H1 (cell line): ENCODE measurements around the gene COL4A1. TPM values are rescaled to one million over a fixed set of nuclear protein-coding genes. Genes with fewer than 3 reads are reported as not detected.

Source experiments
- CTCF ChIA-PET: fragments of 300-600 bp; sonication (Branson Sonifier 250); formaldehyde crosslinking; loops from one replicate; lab custom pipeline; 2021; ENCODE audit not compliant: partially characterized antibody; lab: Charles Lee
- POLR2A ChIA-PET: fragments of 300-600 bp; sonication (Branson Sonifier 250); formaldehyde crosslinking; loops from one replicate; lab custom pipeline; 2021; ENCODE audit warnings: inconsistent platforms; ENCODE audit not compliant: partially characterized antibody; lab: Charles Lee
- DNase-seq, 2 experiments: peaks; one replicate each; pipeline versions ENCODE4 v3.0.0 to v3.0.0-alpha.2; 2010 to 2022; ENCODE audit warnings: low spot score in 2 of 2, low read depth in 1 of 2, mixed read lengths in 1 of 2
- FAIRE-seq: peaks from 2 replicates; lab custom pipeline; 2011; peaks lifted over from hg19 to GRCh38; lab: Jason Lieb, UNC
- H2AFZ ChIP-seq: 2 replicates; pipeline ENCODE4 v1.8.1; 2012; ENCODE audit warnings: low read length, inconsistent platforms
- H2AK5ac ChIP-seq: 2 replicates; pipeline ENCODE4 v1.6.1; 2013; ENCODE audit warnings: low read depth, low read length
- H2BK120ac ChIP-seq: replicated peaks from 2 replicates; pipeline ENCODE3; 2013; ENCODE audit warnings: low read depth, low read length, inconsistent platforms
- H2BK12ac ChIP-seq: 2 replicates; pipeline ENCODE4 v1.6.1; 2013; ENCODE audit warnings: low read depth, low read length
- H2BK15ac ChIP-seq: 2 replicates; pipeline ENCODE4 v1.6.1; 2013; ENCODE audit warnings: low read length
- H2BK20ac ChIP-seq: 2 replicates; pipeline ENCODE4 v1.6.1; 2013; ENCODE audit warnings: low read length
- H2BK5ac ChIP-seq: 2 replicates; pipeline ENCODE4 v1.6.1; 2013; ENCODE audit warnings: low read depth, low read length
- H3K14ac ChIP-seq: 2 replicates; pipeline ENCODE4 v1.6.1; 2013; ENCODE audit warnings: inconsistent platforms; ENCODE audit not compliant: insufficient read length
- H3K18ac ChIP-seq: 2 replicates; pipeline ENCODE4 v1.6.1; 2013; ENCODE audit warnings: low read length; ENCODE audit errors: extremely low read depth
- H3K23ac ChIP-seq: 2 replicates; pipeline ENCODE4 v1.6.1; 2013; ENCODE audit warnings: inconsistent platforms; ENCODE audit not compliant: insufficient read length
- H3K23me2 ChIP-seq: 2 replicates; pipeline ENCODE4 v1.6.1; 2013; ENCODE audit warnings: low read depth, low read length
- H3K27ac ChIP-seq: 2 replicates; pipeline ENCODE4 v1.6.1; 2011; ENCODE audit warnings: low read depth, low read length, inconsistent platforms
- H3K27me3 ChIP-seq, 4 experiments: replicated peaks in 1 of 4; 1 replicate in 1 of 4; 2 replicates in 3 of 4; pipeline versions ENCODE4 v1.6.1 to v1.8.1; 2011 to 2013; ENCODE audit warnings: low read length in 3 of 4, mild to moderate bottlenecking in 3 of 4, inconsistent platforms in 2 of 4, mixed read lengths in 2 of 4, moderate library complexity in 1 of 4; ENCODE audit not compliant: control insufficient read depth in 3 of 4, insufficient read depth in 3 of 4; ENCODE audit errors: extremely low read depth in 1 of 4
- H3K36me3 ChIP-seq, 4 experiments: 2 replicates each; pipeline versions ENCODE4 v1.6.1 to v1.8.1; 2011 to 2013; ENCODE audit warnings: mild to moderate bottlenecking in 4 of 4, low read length in 3 of 4, moderate library complexity in 2 of 4, control low read depth in 1 of 4, inconsistent platforms in 1 of 4; ENCODE audit not compliant: insufficient read depth in 4 of 4, control insufficient read depth in 2 of 4
- H3K4ac ChIP-seq: replicated peaks from 2 replicates; pipeline ENCODE3; 2013; ENCODE audit warnings: low read length, low read depth, mixed read lengths, inconsistent platforms; ENCODE audit not compliant: insufficient read length
- H3K4me1 ChIP-seq, 4 experiments: replicated peaks in 1 of 4; 1 replicate in 1 of 4; 2 replicates in 3 of 4; pipeline versions ENCODE4 v1.6.1 to v1.8.1; 2011 to 2013; ENCODE audit warnings: low read length in 3 of 4, inconsistent platforms in 2 of 4, mixed read lengths in 1 of 4; ENCODE audit not compliant: insufficient read depth in 4 of 4, control insufficient read depth in 3 of 4
- H3K4me2 ChIP-seq, 2 experiments: 2 replicates each; pipeline versions ENCODE4 v1.6.1 to v1.8.1; 2011 to 2013; ENCODE audit warnings: low read depth in 2 of 2, low read length in 2 of 2, control low read depth in 1 of 2, inconsistent platforms in 1 of 2, mild to moderate bottlenecking in 1 of 2; ENCODE audit not compliant: insufficient read depth in 1 of 2
- H3K4me3 ChIP-seq, 4 experiments: fragments of 200-600, 300-600 bp in 1 of 4; sonication (generic), shearing (Covaris generic), sonication (Bioruptor Twin) in 1 of 4; 2 replicates each; pipeline versions ENCODE4 v1.5.1 to v1.8.1; 2011 to 2016; ENCODE audit warnings: low read length in 4 of 4, low read depth in 3 of 4, control low read depth in 2 of 4, inconsistent platforms in 2 of 4, mild to moderate bottlenecking in 2 of 4, mixed read lengths in 1 of 4, moderate library complexity in 1 of 4; ENCODE audit not compliant: insufficient read depth in 2 of 4; ENCODE audit errors: extremely low read depth in 1 of 4
- H3K56ac ChIP-seq: replicated peaks from 2 replicates; pipeline ENCODE3; 2013; ENCODE audit warnings: low read depth, mild to moderate bottlenecking, mixed read lengths, low read length, inconsistent platforms; ENCODE audit not compliant: insufficient read length
- H3K79me1 ChIP-seq: 2 replicates; pipeline ENCODE4 v1.6.1; 2013; ENCODE audit warnings: low read depth, low read length, control low read depth
- H3K79me2 ChIP-seq, 2 experiments: 2 replicates each; pipeline versions ENCODE4 v1.6.1 to v1.8.1; 2012 to 2013; ENCODE audit warnings: low read length in 2 of 2, mild to moderate bottlenecking in 2 of 2, inconsistent platforms in 1 of 2; ENCODE audit not compliant: insufficient read depth in 2 of 2, control insufficient read depth in 1 of 2
- H3K9ac ChIP-seq, 4 experiments: replicated peaks in 1 of 4; 1 replicate in 1 of 4; 2 replicates in 3 of 4; pipeline versions ENCODE4 v1.6.1 to v1.8.1; 2011 to 2013; ENCODE audit warnings: low read depth in 3 of 4, low read length in 3 of 4, control low read depth in 2 of 4, mild to moderate bottlenecking in 2 of 4, moderate library complexity in 2 of 4, inconsistent platforms in 1 of 4; ENCODE audit errors: extremely low read depth in 1 of 4
- H3K9me3 ChIP-seq, 2 experiments: 2 replicates each; pipeline versions ENCODE4 v1.6.1 to v1.8.1; 2012 to 2013; ENCODE audit warnings: mild to moderate bottlenecking in 2 of 2, moderate library complexity in 2 of 2, control low read depth in 1 of 2, inconsistent platforms in 1 of 2, low read depth in 1 of 2, low read length in 1 of 2, mixed read lengths in 1 of 2; ENCODE audit not compliant: insufficient read depth in 2 of 2
- H4K20me1 ChIP-seq, 2 experiments: replicated peaks in 1 of 2; 2 replicates each; pipeline versions ENCODE3 to v1.8.1; 2011 to 2013; ENCODE audit warnings: inconsistent platforms in 2 of 2, low read length in 2 of 2, mild to moderate bottlenecking in 1 of 2; ENCODE audit not compliant: insufficient read depth in 2 of 2, control insufficient read depth in 1 of 2
- H4K5ac ChIP-seq: 2 replicates; pipeline ENCODE4 v1.6.1; 2013; ENCODE audit warnings: low read length, low read depth, mixed read lengths, inconsistent platforms; ENCODE audit not compliant: insufficient read length
- H4K8ac ChIP-seq: 2 replicates; pipeline ENCODE4 v1.8.0; 2013; ENCODE audit warnings: mild to moderate bottlenecking, moderate library complexity, low read length, inconsistent platforms; ENCODE audit not compliant: insufficient read depth; ENCODE audit errors: extremely low read depth
- H4K91ac ChIP-seq: replicated peaks from 2 replicates; pipeline ENCODE3; 2013; ENCODE audit warnings: low read length, mixed read lengths, inconsistent platforms; ENCODE audit not compliant: insufficient read length
- BCL11A ChIP-seq, 2 experiments: IDR thresholded peaks; one replicate each; pipeline ENCODE4 v1.6.1; 2011; ENCODE audit warnings: low read depth in 2 of 2, low read length in 2 of 2, mild to moderate bottlenecking in 2 of 2
- CHD2 ChIP-seq: IDR thresholded peaks from 2 replicates; pipeline ENCODE4 v1.6.1; 2012; ENCODE audit warnings: low read length, improper control_type of control experiment
- CREB1 ChIP-seq: IDR thresholded peaks from 2 replicates; pipeline ENCODE4 v1.6.1; 2012; ENCODE audit warnings: inconsistent platforms
- E2F6 ChIP-seq: IDR thresholded peaks from 2 replicates; pipeline ENCODE4 v1.6.1; 2012; ENCODE audit warnings: inconsistent platforms
- EZH2 ChIP-seq: fragments of 200-600 bp; sonication (generic); IDR thresholded peaks from 2 replicates; pipeline ENCODE4 v1.7.1; 2012; ENCODE audit warnings: low read depth, mild to moderate bottlenecking, moderate library complexity, low read length, inconsistent platforms; ENCODE audit not compliant: severe bottlenecking
- GTF2F1 ChIP-seq: IDR thresholded peaks from 2 replicates; pipeline ENCODE4 v1.6.1; 2012; ENCODE audit warnings: low read depth, low read length, improper control_type of control experiment, borderline replicate concordance
- HDAC2 ChIP-seq, 2 experiments: fragments of 300-600 bp in 1 of 2; sonication (generic) in 1 of 2; IDR thresholded peaks; 2 replicates each; pipeline ENCODE4 v1.6.1; 2011 to 2012; ENCODE audit warnings: low read depth in 2 of 2, low read length in 2 of 2, mild to moderate bottlenecking in 2 of 2, moderate library complexity in 2 of 2, borderline replicate concordance in 1 of 2, inconsistent platforms in 1 of 2
- NANOG ChIP-seq: IDR thresholded peaks from 2 replicates; pipeline ENCODE4 v1.6.1; 2011; ENCODE audit warnings: low read length, low read depth, mild to moderate bottlenecking, inconsistent platforms; ENCODE audit not compliant: insufficient read depth, poor library complexity, severe bottlenecking
- POLR2AphosphoS5 ChIP-seq: IDR thresholded peaks from 2 replicates; pipeline ENCODE4 v1.6.1; 2011; ENCODE audit warnings: low read depth, low read length
- RAD21 ChIP-seq, 2 experiments: IDR thresholded peaks in 1 of 2; conservative IDR thresholded peaks in 1 of 2; 2 replicates each; pipeline ENCODE4 v1.6.1; 2011; ENCODE audit warnings: low read depth in 2 of 2, low read length in 2 of 2, improper control_type of control experiment in 1 of 2, inconsistent platforms in 1 of 2, mild to moderate bottlenecking in 1 of 2, moderate library complexity in 1 of 2
- TAF1 ChIP-seq: IDR thresholded peaks from 2 replicates; pipeline ENCODE4 v1.6.1; 2011; ENCODE audit warnings: mild to moderate bottlenecking, low read depth, low read length
- TEAD4 ChIP-seq: IDR thresholded peaks from 2 replicates; pipeline ENCODE4 v1.6.1; 2012; ENCODE audit warnings: low read depth, low read length, inconsistent platforms, mixed read lengths
- WGBS, 2 experiments: shearing (Covaris generic) in 1 of 2; methylation state at CpG; one replicate each; pipeline versions ENCODE4 v1.1.6 to v1.1.7; 2013 to 2015; ENCODE audit warnings: low lambda C conversion rate in 2 of 2, mixed read lengths in 2 of 2, inconsistent platforms in 1 of 2, low coverage in 1 of 2, missing lambda C conversion rate in 1 of 2; ENCODE audit not compliant: insufficient replicate concordance in 2 of 2, insufficient coverage in 1 of 2, insufficient read length in 1 of 2; ENCODE audit errors: extremely low coverage in 1 of 2, missing lambda C conversion rate in 1 of 2; 5-methylcytosine and 5-hydroxymethylcytosine counted together
- polyA plus RNA-seq, 7 experiments: library from polyadenylated mRNA; depleted of rRNA in 3 of 7; stranded (reverse) in 5 of 7; unstranded in 2 of 7; fragments of >200 nt in 5 of 7; fragments of 200-250 nt in 2 of 7; gene quantifications; 1 replicate in 5 of 7; 2 replicates in 1 of 7; 4 replicates in 1 of 7; pipeline versions ENCODE4 v1.2.1 to v1.2.3, GENCODE V29; 2011 to 2013; ENCODE audit warnings: missing spikeins in 2 of 7, mixed read lengths in 2 of 7
- total RNA-seq: library from RNA; stranded (reverse); fragmentation: NEBNext Ultra II Directional; extraction: Animal tissue kit (Norgen Biotek cat#: 25700); gene quantifications from 2 replicates; pipeline ENCODE4 v1.2.1, GENCODE V29; 2021

The COL4A1 gene
- total and polyA plus RNA-seq, 2 of the 8 experiments (the other 6 are each of a cell fraction or from before 2014, with no cell fraction given) = 30.7 to 82.0 TPM

GRCh38 chr13:110216398-110217041 lies 90.4 kb downstream of the COL4A1 start:
- no peak overlapping the region for H3K23ac ChIP-seq
- no peaks in the 10 kb centered on the region for H3K36me3 ChIP-seq
- H3K27me3 ChIP-seq = no peaks in the 10 kb centered on the region
- H2BK120ac ChIP-seq = no peak overlapping the region
- H3K4me1 ChIP-seq = peaks cover 0 to 2% (median under 1%) of the 10 kb centered on the region in 4 experiments; a peak in 1 of 7 replicates
- POLR2A ChIA-PET = interaction anchor here (1.1 kb wide), 1 partner anchor 80 kb away, joined by 3 read pairs; no protein-coding TSS in a partner anchor
- H4K20me1 ChIP-seq = peaks cover 2 to 3% of the 10 kb centered on the region in 2 experiments
- no peak overlapping the region for H3K27ac ChIP-seq
- DNase-seq (no peak), FAIRE-seq (no peak)
- no peak overlapping the region for H2BK12ac ChIP-seq
- no peak overlapping the region for H3K4me2 ChIP-seq
- no peak overlapping the region for H3K4ac ChIP-seq
- H3K4me3 ChIP-seq = no peak overlapping the region
- no peak overlapping the region for H3K56ac ChIP-seq
- H4K91ac ChIP-seq = no peak overlapping the region
- no peak overlapping the region for H2AFZ ChIP-seq
- no peak overlapping the region for H2BK15ac ChIP-seq
- H2BK20ac ChIP-seq = no peak overlapping the region
- no peak overlapping the region for H2AK5ac ChIP-seq
- CTCF ChIA-PET = interaction anchor here (0.9 to 1.9 kb wide), 5 partner anchors 51 to 464 kb away, joined by 3 to 5 read pairs (median 3); no protein-coding TSS in a partner anchor
- H3K9ac ChIP-seq = no peak overlapping the region
- no peak overlapping the region for H3K18ac ChIP-seq
- H3K23me2 ChIP-seq = no peaks in the 10 kb centered on the region
- H3K79me1 ChIP-seq = 0 out of 2 replicates have a peak, but pooled peaks cover 2% of the 10 kb centered on the region
- H3K79me2 ChIP-seq = no peaks in the 10 kb centered on the region; a peak in 1 of 4 replicates
- H4K5ac ChIP-seq = no peak overlapping the region
- H4K8ac ChIP-seq = no peak overlapping the region
- H3K14ac ChIP-seq = no peak overlapping the region
- H3K9me3 ChIP-seq = no peaks in the 10 kb centered on the region
- no peak overlapping the region for H2BK5ac ChIP-seq
- 92% methylated on average over 10 of the region's 10 CpGs; no CpG with 5 or more reads in 1 of the 2 experiments for WGBS, 2 experiments
- TF ChIP-seq HDAC2 (IDR thresholded peaks at IDR 0.05; ENCODE audit: borderline replicate concordance in 1 of 2, low read depth in 2 of 2, low read length in 2 of 2) (no peak), TEAD4 (no peak), CREB1 (no peak), EZH2 (no peak), NANOG (no peak), POLR2AphosphoS5 (no peak), GTF2F1 (no peak), BCL11A (IDR thresholded peaks at IDR 0.05; ENCODE audit: low read depth in 2 of 2, low read length in 2 of 2) (no peak), E2F6 (no peak), TAF1 (no peak), RAD21 (IDR thresholded peaks at IDR 0.05 in 1 of 2, conservative IDR thresholded peaks at IDR 0.05 in 1 of 2; ENCODE audit: low read depth in 2 of 2, low read length in 2 of 2) (no peak), CHD2 (no peak)
